ENCODE measurements around the gene COL27A1.

COL27A1 gene

GRCh38 chr9:114206221-114206789 lies 51.0 kb downstream of the COL27A1 start:
- no peak for DNase-seq (ENCODE audit: low read depth in 3 of 3)

GRCh38 chr9:114207034-114207810 lies 51.9 kb downstream of the COL27A1 start:
- no peak for DNase-seq (ENCODE audit: low read depth in 3 of 3)

GRCh38 chr9:114207845-114208244 lies 52.5 kb downstream of the COL27A1 start:
- no peak for DNase-seq (ENCODE audit: low read depth in 3 of 3)

- DNase-seq (ENCODE audit: low read depth in 3 of 3): no peak
Observed at GRCh38 chr9:114209151-114209550, 53.8 kb downstream of the COL27A1 start.

- no peak for DNase-seq (ENCODE audit: low read depth in 3 of 3)
Observed at GRCh38 chr9:114210136-114210535, 54.8 kb downstream of the COL27A1 start.

- DNase-seq (ENCODE audit: low read depth in 3 of 3): no peak
Observed at GRCh38 chr9:114210691-114211276, 55.4 kb downstream of the COL27A1 start.

GRCh38 chr9:114212826-114213225 lies 57.5 kb downstream of the COL27A1 start:
- DNase-seq (ENCODE audit: low read depth in 3 of 3): no peak

GRCh38 chr9:114213566-114213965 lies 58.2 kb downstream of the COL27A1 start:
- DNase-seq (ENCODE audit: low read depth in 3 of 3): no peak

GRCh38 chr9:114214181-114214580 lies 58.8 kb downstream of the COL27A1 start:
- DNase-seq (ENCODE audit: low read depth in 3 of 3): no peak

GRCh38 chr9:114214686-114215414 lies 59.5 kb downstream of the COL27A1 start:
- DNase-seq (ENCODE audit: low read depth in 3 of 3): no peak

- DNase-seq (ENCODE audit: low read depth in 3 of 3): no peak
Observed at GRCh38 chr9:114216081-114216480, 60.7 kb downstream of the COL27A1 start.

GRCh38 chr9:114216976-114217375 lies 61.6 kb downstream of the COL27A1 start:
- DNase-seq (ENCODE audit: low read depth in 3 of 3): no peak

- DNase-seq (ENCODE audit: low read depth in 3 of 3): no peak
Observed at GRCh38 chr9:114218264-114219120, 63.2 kb downstream of the COL27A1 start.

GRCh38 chr9:114220061-114220541 lies 64.8 kb downstream of the COL27A1 start:
- DNase-seq (ENCODE audit: low read depth in 3 of 3): no peak

GRCh38 chr9:114221706-114222465 lies 66.5 kb downstream of the COL27A1 start:
- no peak for DNase-seq (ENCODE audit: low read depth in 3 of 3)

GRCh38 chr9:114223564-114224246 lies 68.4 kb downstream of the COL27A1 start:
- no peak for DNase-seq (ENCODE audit: low read depth in 3 of 3)

- DNase-seq (ENCODE audit: low read depth in 3 of 3): no peak
Observed at GRCh38 chr9:114224247-114224610, 68.9 kb downstream of the COL27A1 start.

GRCh38 chr9:114225561-114226212 lies 70.3 kb downstream of the COL27A1 start:
- DNase-seq (ENCODE audit: low read depth in 3 of 3): no peak

- DNase-seq (ENCODE audit: low read depth in 3 of 3): no peak
Observed at GRCh38 chr9:114226246-114227055, 71.1 kb downstream of the COL27A1 start.
